K562 (cell line): ENCODE results near the gene HOXD4. TPM values are rescaled to one million over a fixed set of nuclear protein-coding genes. Genes with fewer than 3 reads are reported as not detected.

Source experiments
- ATAC-seq: fragments of 200-7000 bp; cut with Tn5 transposase; 3 replicates; pipeline ENCODE4 v1.9.1; 2020; ENCODE audit warnings: moderate library complexity
- BruUV-seq: library from RNA; stranded (reverse); fragments of 400-500 nt; replicated peaks from 2 replicates; lab custom pipeline; 2021; lab: Mats Ljungman, UMichigan
- CTCF ChIA-PET: fragments of 300-600 bp; formaldehyde crosslinking; extraction: SDS; loops from one replicate; lab custom pipeline; 2021; ENCODE audit warnings: low intra/inter-chr PET ratio; lab: Yijun Ruan, JAX
- POLR2A ChIA-PET: fragments of 300-600, 350-650 bp; sonication (Branson Sonifier 250); formaldehyde crosslinking; extraction: SDS; loops from one replicate; lab custom pipeline; 2021; ENCODE audit warnings: antibody characterized with exemption, inconsistent platforms; lab: Yijun Ruan, JAX
- DNase-seq, 4 experiments: peaks; one replicate each; pipeline versions ENCODE4 v3.0.0 to v3.0.0-alpha.2; 2011 to 2018; ENCODE audit warnings: low spot score in 3 of 4, mixed read lengths in 3 of 4; ENCODE audit errors: extremely low read depth in 1 of 4
- FAIRE-seq: peaks from 2 replicates; lab custom pipeline; 2011; peaks lifted over from hg19 to GRCh38; lab: Jason Lieb, UNC
- H2AFZ ChIP-seq: 2 replicates; pipeline ENCODE4 v1.6.0; 2011; ENCODE audit warnings: low read depth, low read length, control low read depth, inconsistent platforms
- H3K27ac ChIP-seq: fragments of 200-600 bp; 3 replicates; pipeline ENCODE4 v1.8.0; 2011; ENCODE audit warnings: low read depth, mild to moderate bottlenecking, control low read depth, inconsistent platforms, low read length, moderate library complexity, mixed read lengths; ENCODE audit errors: extremely low read depth
- H3K27me3 ChIP-seq, 2 experiments: fragments of 300-600 bp in 1 of 2; 2 replicates in 1 of 2; 3 replicates in 1 of 2; pipeline versions ENCODE4 v1.6.0 to v1.8.0; 2011; ENCODE audit warnings: inconsistent platforms in 2 of 2, low read length in 2 of 2, mild to moderate bottlenecking in 1 of 2, mixed read lengths in 1 of 2, moderate library complexity in 1 of 2; ENCODE audit not compliant: control insufficient read depth in 2 of 2, insufficient read depth in 2 of 2
- H3K36me3 ChIP-seq: fragments of 300-600 bp; 3 replicates; pipeline ENCODE4 v1.8.0; 2011; ENCODE audit warnings: mild to moderate bottlenecking, low read length, inconsistent platforms; ENCODE audit not compliant: control insufficient read depth, insufficient read depth
- H3K4me1 ChIP-seq, 2 experiments: fragments of 200-600 bp in 1 of 2; replicated peaks in 1 of 2; 2 replicates in 1 of 2; 3 replicates in 1 of 2; pipeline versions ENCODE4 v1.5.1 to v1.8.0; 2011; ENCODE audit warnings: inconsistent platforms in 2 of 2, low read length in 2 of 2, mild to moderate bottlenecking in 1 of 2, mixed read lengths in 1 of 2, moderate library complexity in 1 of 2; ENCODE audit not compliant: control insufficient read depth in 2 of 2, insufficient read depth in 2 of 2
- H3K4me2 ChIP-seq: 2 replicates; pipeline ENCODE4 v1.6.1; 2011; ENCODE audit warnings: low read length, control low read depth, inconsistent platforms, mixed read lengths; ENCODE audit not compliant: insufficient read depth
- H3K4me3 ChIP-seq: fragments of 200-600 bp; sonication (generic), shearing (Covaris generic); 2 replicates; pipeline ENCODE4 v1.5.1; 2016; ENCODE audit warnings: control low read depth, inconsistent platforms
- H3K79me2 ChIP-seq: fragments of 200-600 bp; 3 replicates; pipeline ENCODE4 v1.8.0; 2011; ENCODE audit warnings: low read length, inconsistent platforms; ENCODE audit not compliant: control insufficient read depth, insufficient read depth
- H3K9ac ChIP-seq, 2 experiments: 2 replicates each; pipeline versions ENCODE4 v1.6.0 to v1.6.1; 2011; ENCODE audit warnings: low read depth in 2 of 2, low read length in 2 of 2, control low read depth in 1 of 2, inconsistent platforms in 1 of 2, mild to moderate bottlenecking in 1 of 2, mixed read lengths in 1 of 2; ENCODE audit not compliant: insufficient read depth in 1 of 2
- H3K9me1 ChIP-seq: one replicate; pipeline ENCODE4 v1.6.0; 2011; ENCODE audit warnings: inconsistent platforms, mild to moderate bottlenecking, low read length, moderate library complexity; ENCODE audit not compliant: control insufficient read depth, insufficient read depth
- H3K9me3 ChIP-seq: replicated peaks from 2 replicates; pipeline ENCODE4 v1.5.1; 2011; ENCODE audit warnings: low read depth, low read length, inconsistent platforms; ENCODE audit not compliant: control insufficient read depth, insufficient read depth
- H4K20me1 ChIP-seq: replicated peaks from 2 replicates; pipeline ENCODE4 v1.6.1; 2011; ENCODE audit warnings: low read length, inconsistent platforms, mixed read lengths; ENCODE audit not compliant: control insufficient read depth, insufficient read depth
- BCOR ChIP-seq: fragments of 450-650 bp; IDR thresholded peaks from 2 replicates; pipeline ENCODE4 v1.6.1; 2016
- GATAD2A ChIP-seq: fragments of 450-650 bp; IDR thresholded peaks from 2 replicates; pipeline ENCODE4 v1.6.1; 2017
- ILK ChIP-seq: fragments of 450-650 bp; IDR thresholded peaks from 2 replicates; pipeline ENCODE4 v1.6.1; 2016; ENCODE audit warnings: missing genetic modification characterization, low read depth, mild to moderate bottlenecking, missing compliant biosample characterization, moderate library complexity, borderline replicate concordance
- NFIC ChIP-seq: fragments of 450-650 bp; IDR thresholded peaks from 2 replicates; pipeline ENCODE4 v1.6.1; 2017; ENCODE audit warnings: mild to moderate bottlenecking, inconsistent platforms
- PPARD ChIP-seq: fragments of 250-450 bp; sonication (Bioruptor Pico); IDR thresholded peaks from 2 replicates; pipeline ENCODE4 v1.8.0; 2022; ENCODE audit warnings: inconsistent platforms, mild to moderate bottlenecking, moderate library complexity
- SAFB ChIP-seq: fragments of 200-400 bp; formaldehyde crosslinking; IDR thresholded peaks from 2 replicates; pipeline ENCODE4 v1.6.1; 2017; ENCODE audit warnings: low read depth, low read length, borderline replicate concordance
- SMAD1 ChIP-seq: fragments of 150-350 bp; IDR thresholded peaks from 2 replicates; pipeline ENCODE4 v1.6.1; 2014; ENCODE audit warnings: low read length, low read depth; ENCODE audit not compliant: partially characterized antibody
- SNRNP70 ChIP-seq: fragments of 200-400 bp; formaldehyde crosslinking; optimal IDR thresholded peaks from 2 replicates; pipeline ENCODE3; 2017; ENCODE audit warnings: low read depth, low read length
- TRIM24 ChIP-seq, 2 experiments: fragments of 450-650 bp; IDR thresholded peaks; 2 replicates each; pipeline ENCODE4 v1.6.1; 2016
- ZNF282 ChIP-seq: sonication (generic); formaldehyde crosslinking; IDR thresholded peaks from 2 replicates; pipeline ENCODE4 v1.8.1; 2023; ENCODE audit warnings: missing genetic modification reagents
- ZNF785 ChIP-seq: fragments of 250-450 bp; sonication (Bioruptor Pico); IDR thresholded peaks from 2 replicates; pipeline ENCODE4 v1.4.0; 2020; ENCODE audit warnings: mild to moderate bottlenecking
- WGBS: fragments of 100-300 bp; shearing (Covaris generic); methylation state at CpG from one replicate; pipeline ENCODE4 v1.1.6; 2016; ENCODE audit warnings: low coverage, mixed read lengths; ENCODE audit not compliant: insufficient coverage; ENCODE audit errors: missing lambda C conversion rate; 5-methylcytosine and 5-hydroxymethylcytosine counted together
- in situ Hi-C: fragments of 300-500 bp; cut with MboI; formaldehyde crosslinking; loops from 4 replicates; pipeline ENCODE4 v1.15.0; 2018; ENCODE audit warnings: inconsistent platforms, mixed read lengths
- intact Hi-C: fragments of 100-400 bp; cut with micrococcal nuclease; formaldehyde crosslinking; loops from 2 replicates; pipeline ENCODE4 v1.14.2; 2022
- polyA plus RNA-seq, 8 experiments: library from polyadenylated mRNA; depleted of rRNA in 4 of 8; stranded (reverse) in 5 of 8; unstranded in 3 of 8; fragments of >200 nt; fragmentation: Nextera tagmentation in 2 of 8; fragmentation: Illumina TruSeq in 1 of 8; extraction: Ambion mirVana in 2 of 8; extraction: Trizol in 1 of 8; gene quantifications; 2 replicates each; pipeline versions ENCODE4 v1.2.1 to v1.2.3, GENCODE V29; 2011 to 2014; ENCODE audit warnings: inconsistent platforms in 1 of 8, missing spikeins in 1 of 8
- total RNA-seq, 7 experiments: library from RNA; depleted of rRNA in 6 of 7; stranded (reverse); fragments of >200 nt in 6 of 7; fragmentation: Illumina TruSeq in 2 of 7; extraction: Trizol in 2 of 7; gene quantifications; 2 replicates each; pipeline versions ENCODE4 v1.2.1 to v1.2.3, GENCODE V29; 2011 to 2021; ENCODE audit warnings: low replicate concordance in 1 of 7
- TF ChIP-seq, protein P1 (sequence below): sonication (generic); formaldehyde crosslinking; IDR thresholded peaks from 2 replicates; pipeline ENCODE4 v1.8.0; 2022; ENCODE audit warnings: mild to moderate bottlenecking, missing genetic modification reagents
- TF ChIP-seq, protein P2 (sequence below): fragments of 450-650 bp; formaldehyde crosslinking; IDR thresholded peaks from 2 replicates; pipeline ENCODE4 v1.4.0; 2020; ENCODE audit warnings: mild to moderate bottlenecking, mixed read lengths

Gene HOXD4
- total and polyA plus RNA-seq, 9 of the 15 experiments (the other 6 are each of a cell fraction or from before 2014, with no cell fraction given) = not detected

DNA sequence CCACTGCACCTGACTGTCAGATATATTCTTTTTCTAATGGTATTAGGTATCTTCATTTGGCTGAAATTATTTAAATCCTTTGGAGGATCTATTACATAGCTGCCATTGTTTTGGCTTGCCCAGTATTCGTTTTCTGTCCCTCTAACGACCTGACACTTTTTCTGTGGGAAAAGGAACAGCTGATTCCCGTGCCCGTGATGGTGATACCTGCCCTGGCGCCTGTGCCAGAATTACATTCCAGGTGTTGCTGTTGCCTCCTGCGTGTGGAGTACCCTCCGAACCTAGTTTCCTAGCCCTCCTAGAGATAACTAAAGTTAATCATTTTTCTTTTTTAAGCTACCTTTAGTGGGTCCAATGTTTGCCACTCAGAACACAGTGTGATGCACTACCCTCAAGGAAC is 51.1 kb downstream of the HOXD4 start:
- TF ChIP-seq GATAD2A = no peak
- no peak for TF ChIP-seq PPARD (CRISPR knock-in tag)
- no peak for TF ChIP-seq SNRNP70
- no peak for TF ChIP-seq TRIM24 (IDR thresholded peaks at IDR 0.05)
- no peak for TF ChIP-seq SMAD1
- no peak for TF ChIP-seq NFIC
- TF ChIP-seq, protein P1, sequence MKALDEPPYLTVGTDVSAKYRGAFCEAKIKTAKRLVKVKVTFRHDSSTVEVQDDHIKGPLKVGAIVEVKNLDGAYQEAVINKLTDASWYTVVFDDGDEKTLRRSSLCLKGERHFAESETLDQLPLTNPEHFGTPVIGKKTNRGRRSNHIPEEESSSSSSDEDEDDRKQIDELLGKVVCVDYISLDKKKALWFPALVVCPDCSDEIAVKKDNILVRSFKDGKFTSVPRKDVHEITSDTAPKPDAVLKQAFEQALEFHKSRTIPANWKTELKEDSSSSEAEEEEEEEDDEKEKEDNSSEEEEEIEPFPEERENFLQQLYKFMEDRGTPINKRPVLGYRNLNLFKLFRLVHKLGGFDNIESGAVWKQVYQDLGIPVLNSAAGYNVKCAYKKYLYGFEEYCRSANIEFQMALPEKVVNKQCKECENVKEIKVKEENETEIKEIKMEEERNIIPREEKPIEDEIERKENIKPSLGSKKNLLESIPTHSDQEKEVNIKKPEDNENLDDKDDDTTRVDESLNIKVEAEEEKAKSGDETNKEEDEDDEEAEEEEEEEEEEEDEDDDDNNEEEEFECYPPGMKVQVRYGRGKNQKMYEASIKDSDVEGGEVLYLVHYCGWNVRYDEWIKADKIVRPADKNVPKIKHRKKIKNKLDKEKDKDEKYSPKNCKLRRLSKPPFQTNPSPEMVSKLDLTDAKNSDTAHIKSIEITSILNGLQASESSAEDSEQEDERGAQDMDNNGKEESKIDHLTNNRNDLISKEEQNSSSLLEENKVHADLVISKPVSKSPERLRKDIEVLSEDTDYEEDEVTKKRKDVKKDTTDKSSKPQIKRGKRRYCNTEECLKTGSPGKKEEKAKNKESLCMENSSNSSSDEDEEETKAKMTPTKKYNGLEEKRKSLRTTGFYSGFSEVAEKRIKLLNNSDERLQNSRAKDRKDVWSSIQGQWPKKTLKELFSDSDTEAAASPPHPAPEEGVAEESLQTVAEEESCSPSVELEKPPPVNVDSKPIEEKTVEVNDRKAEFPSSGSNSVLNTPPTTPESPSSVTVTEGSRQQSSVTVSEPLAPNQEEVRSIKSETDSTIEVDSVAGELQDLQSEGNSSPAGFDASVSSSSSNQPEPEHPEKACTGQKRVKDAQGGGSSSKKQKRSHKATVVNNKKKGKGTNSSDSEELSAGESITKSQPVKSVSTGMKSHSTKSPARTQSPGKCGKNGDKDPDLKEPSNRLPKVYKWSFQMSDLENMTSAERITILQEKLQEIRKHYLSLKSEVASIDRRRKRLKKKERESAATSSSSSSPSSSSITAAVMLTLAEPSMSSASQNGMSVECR (CRISPR knock-in tag) = no peak
- TF ChIP-seq ZNF785 = no peak
- TF ChIP-seq SAFB = no peak
- no peak for TF ChIP-seq BCOR
- no peak for TF ChIP-seq ILK
- no peak for TF ChIP-seq ZNF282
- TF ChIP-seq, protein P2, sequence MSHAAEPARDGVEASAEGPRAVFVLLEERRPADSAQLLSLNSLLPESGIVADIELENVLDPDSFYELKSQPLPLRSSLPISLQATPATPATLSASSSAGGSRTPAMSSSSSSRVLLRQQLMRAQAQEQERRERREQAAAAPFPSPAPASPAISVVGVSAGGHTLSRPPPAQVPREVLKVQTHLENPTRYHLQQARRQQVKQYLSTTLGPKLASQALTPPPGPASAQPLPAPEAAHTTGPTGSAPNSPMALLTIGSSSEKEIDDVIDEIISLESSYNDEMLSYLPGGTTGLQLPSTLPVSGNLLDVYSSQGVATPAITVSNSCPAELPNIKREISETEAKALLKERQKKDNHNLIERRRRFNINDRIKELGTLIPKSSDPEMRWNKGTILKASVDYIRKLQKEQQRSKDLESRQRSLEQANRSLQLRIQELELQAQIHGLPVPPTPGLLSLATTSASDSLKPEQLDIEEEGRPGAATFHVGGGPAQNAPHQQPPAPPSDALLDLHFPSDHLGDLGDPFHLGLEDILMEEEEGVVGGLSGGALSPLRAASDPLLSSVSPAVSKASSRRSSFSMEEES (CRISPR knock-in tag) = no peak
- ChIA-PET POLR2A (no interaction called here), CTCF (no interaction called here)
- no peak overlapping the region for H3K9ac ChIP-seq
- H4K20me1 ChIP-seq = no peaks in the 10 kb centered on the region
- H3K9me1 ChIP-seq = no peaks in the 10 kb centered on the region
- H3K4me3 ChIP-seq = no peak overlapping the region
- H3K36me3 ChIP-seq = no peaks in the 10 kb centered on the region
- in situ Hi-C loops = no loop called here
- ATAC-seq (no peak), DNase-seq (no peak), FAIRE-seq (no peak)
- peaks cover 2 to 9% of the 10 kb centered on the region in 2 experiments; a peak in 2 of 5 replicates for H3K27me3 ChIP-seq
- H3K4me2 ChIP-seq = no peak overlapping the region
- H2AFZ ChIP-seq = no peak overlapping the region
- BruUV-seq = no TSS peak
- intact Hi-C loops = no loop called here
- under 1% methylated on average over 7 of the region's 7 CpGs for WGBS
- no peak overlapping the region for H3K27ac ChIP-seq
- peaks cover 0 to 3% of the 10 kb centered on the region in 2 experiments; a peak in 1 of 5 replicates for H3K4me1 ChIP-seq
- no peaks in the 10 kb centered on the region for H3K79me2 ChIP-seq
- H3K9me3 ChIP-seq = no peaks in the 10 kb centered on the region
